ENCODE data around the gene MAST4.

MAST4 gene

GRCh38 chr5:67133776-67134175 is 537.6 kb downstream of the MAST4 start:
- no peak for TF ChIP-seq CTCF (IDR thresholded peaks at IDR 0.05; ENCODE audit: borderline replicate concordance, control extremely low read depth, extremely low read depth, insufficient read depth, missing control alignments)
- no peak for DNase-seq (ENCODE audit: low spot score)
- in situ Hi-C loops (cut with MboI; ENCODE audit: low sequenced_read_pairs, unreplicated experiment), result no loop called here

- no peak for DNase-seq (ENCODE audit: low spot score)
- in situ Hi-C loops (cut with MboI; ENCODE audit: low sequenced_read_pairs, unreplicated experiment), result no loop called here
- TF ChIP-seq CTCF (IDR thresholded peaks at IDR 0.05; ENCODE audit: borderline replicate concordance, control extremely low read depth, extremely low read depth, insufficient read depth, missing control alignments), result no peak
Measured at GRCh38 chr5:67135381-67135984, 539.3 kb downstream of the MAST4 start.

- DNase-seq (ENCODE audit: low spot score), result no peak
- no peak for TF ChIP-seq CTCF (IDR thresholded peaks at IDR 0.05; ENCODE audit: borderline replicate concordance, control extremely low read depth, extremely low read depth, insufficient read depth, missing control alignments)
- in situ Hi-C loops (cut with MboI; ENCODE audit: low sequenced_read_pairs, unreplicated experiment), result no loop called here
Measured at GRCh38 chr5:67139030-67139429, 542.8 kb downstream of the MAST4 start.

- DNase-seq (ENCODE audit: low spot score), result no peak
- TF ChIP-seq CTCF (IDR thresholded peaks at IDR 0.05; ENCODE audit: borderline replicate concordance, control extremely low read depth, extremely low read depth, insufficient read depth, missing control alignments), result no peak
- in situ Hi-C loops (cut with MboI; ENCODE audit: low sequenced_read_pairs, unreplicated experiment), result no loop called here
Measured at GRCh38 chr5:67140413-67140812, 544.2 kb downstream of the MAST4 start.

GRCh38 chr5:67141644-67142043 is 545.5 kb downstream of the MAST4 start:
- no peak for TF ChIP-seq CTCF (IDR thresholded peaks at IDR 0.05; ENCODE audit: borderline replicate concordance, control extremely low read depth, extremely low read depth, insufficient read depth, missing control alignments)
- in situ Hi-C loops (cut with MboI; ENCODE audit: low sequenced_read_pairs, unreplicated experiment), result no loop called here
- no peak for DNase-seq (ENCODE audit: low spot score)

- DNase-seq (ENCODE audit: low spot score), result no peak
- in situ Hi-C loops (cut with MboI; ENCODE audit: low sequenced_read_pairs, unreplicated experiment), result no loop called here
- no peak for TF ChIP-seq CTCF (IDR thresholded peaks at IDR 0.05; ENCODE audit: borderline replicate concordance, control extremely low read depth, extremely low read depth, insufficient read depth, missing control alignments)
Measured at GRCh38 chr5:67142816-67143215, 546.6 kb downstream of the MAST4 start.

All from GM13976 (cell line).